ENCODE data around the gene TAS2R14.

TAS2R14 gene

GRCh38 chr12:10939163-10939562 lies at the start of gene TAS2R14:
TAS2R14 (minus strand) TSS chr12:10939263; CDS start chr12:10939207, 56 bp downstream.
- Mint-ChIP-seq H3K4me1 (ENCODE audit: low read depth) (peaks cover 8% of the 10 kb centered on the region), H3K36me3 (ENCODE audit: low read depth) (peaks cover 2% of the 10 kb centered on the region), H3K4me3 (no peak within 1 kb of the TSS), H3K27me3 (no peaks in the 10 kb centered on the region), H3K9me3 (no peaks in the 10 kb centered on the region), H3K27ac (no peak within 1 kb of the TSS)
- no peak for DNase-seq

- Mint-ChIP-seq H3K9me3 (peaks cover 10% of the 10 kb centered on the region), H3K27ac (no peak within 1 kb of the TSS), H3K27me3 (no peaks in the 10 kb centered on the region), H3K4me1 (ENCODE audit: low read depth) (peaks cover 48% of the 10 kb centered on the region), H3K4me3 (no peak within 1 kb of the TSS), H3K36me3 (ENCODE audit: low read depth) (peaks cover 14% of the 10 kb centered on the region)
- DNase-seq, result no peak
Measured at GRCh38 chr12:10986812-10987211, 47.7 kb upstream of the TAS2R14 start, which contains the start of gene TAS2R50. TAS2R50 (minus strand) TSS chr12:10986912; CDS start chr12:10986860, 52 bp downstream.

- H3K27me3 Mint-ChIP-seq, result no peaks in the 10 kb centered on the region
- DNase-seq, result no peak
- no peak overlapping the region for H3K4me3 Mint-ChIP-seq
- H3K4me1 Mint-ChIP-seq (ENCODE audit: low read depth), result peaks cover 55% of the 10 kb centered on the region
- no peak overlapping the region for H3K27ac Mint-ChIP-seq
- peaks cover 7% of the 10 kb centered on the region for H3K36me3 Mint-ChIP-seq (ENCODE audit: low read depth)
- H3K9me3 Mint-ChIP-seq, result no peaks in the 10 kb centered on the region
Measured at GRCh38 chr12:10982244-10982643, 43.2 kb upstream of the TAS2R14 start.

GRCh38 chr12:10974965-10975364 lies 35.9 kb upstream of the TAS2R14 start:
- Mint-ChIP-seq H3K36me3 (ENCODE audit: low read depth) (peaks cover 12% of the 10 kb centered on the region), H3K4me1 (ENCODE audit: low read depth) (peaks cover 21% of the 10 kb centered on the region), H3K9me3 (no peaks in the 10 kb centered on the region), H3K27me3 (no peaks in the 10 kb centered on the region), H3K27ac (no peak overlapping the region), H3K4me3 (no peak overlapping the region)
- no peak for DNase-seq

- Mint-ChIP-seq H3K36me3 (ENCODE audit: low read depth) (peaks cover 23% of the 10 kb centered on the region), H3K9me3 (no peaks in the 10 kb centered on the region), H3K27me3 (no peaks in the 10 kb centered on the region), H3K4me3 (no peak overlapping the region), H3K4me1 (ENCODE audit: low read depth) (peaks cover 5% of the 10 kb centered on the region), H3K27ac (no peak overlapping the region)
- no peak for DNase-seq
Measured at GRCh38 chr12:10968765-10969456, 29.8 kb upstream of the TAS2R14 start.

- DNase-seq, result no peak
- no peaks in the 10 kb centered on the region for H3K9me3 Mint-ChIP-seq
- H3K27me3 Mint-ChIP-seq, result no peaks in the 10 kb centered on the region
- peaks cover 24% of the 10 kb centered on the region for H3K36me3 Mint-ChIP-seq (ENCODE audit: low read depth)
- H3K27ac Mint-ChIP-seq, result no peak overlapping the region
- peaks cover 6% of the 10 kb centered on the region for H3K4me1 Mint-ChIP-seq (ENCODE audit: low read depth)
- no peak overlapping the region for H3K4me3 Mint-ChIP-seq
Measured at GRCh38 chr12:10967409-10967808, 28.3 kb upstream of the TAS2R14 start.

- no peaks in the 10 kb centered on the region for H3K27me3 Mint-ChIP-seq
- H3K9me3 Mint-ChIP-seq, result no peaks in the 10 kb centered on the region
- H3K27ac Mint-ChIP-seq, result no peak overlapping the region
- peaks cover 29% of the 10 kb centered on the region for H3K36me3 Mint-ChIP-seq (ENCODE audit: low read depth)
- no peak overlapping the region for H3K4me3 Mint-ChIP-seq
- peaks cover 14% of the 10 kb centered on the region for H3K4me1 Mint-ChIP-seq (ENCODE audit: low read depth)
- DNase-seq, result no peak
Measured at GRCh38 chr12:10966314-10966713, 27.3 kb upstream of the TAS2R14 start.

GRCh38 chr12:10965476-10965875 lies 26.4 kb upstream of the TAS2R14 start:
- Mint-ChIP-seq H3K36me3 (ENCODE audit: low read depth) (peaks cover 29% of the 10 kb centered on the region), H3K27me3 (no peaks in the 10 kb centered on the region), H3K27ac (no peak overlapping the region)

GRCh38 chr12:10960211-10960610 lies 21.1 kb upstream of the TAS2R14 start:
- H3K27ac Mint-ChIP-seq, result no peak overlapping the region
- peaks cover 17% of the 10 kb centered on the region for H3K9me3 Mint-ChIP-seq
- DNase-seq, result no peak
- H3K4me1 Mint-ChIP-seq (ENCODE audit: low read depth), result peaks cover 43% of the 10 kb centered on the region
- no peak overlapping the region for H3K4me3 Mint-ChIP-seq
- no peaks in the 10 kb centered on the region for H3K27me3 Mint-ChIP-seq
- peaks cover 40% of the 10 kb centered on the region for H3K36me3 Mint-ChIP-seq (ENCODE audit: low read depth)

More at GRCh38 chr12:10965476-10965875, 26.4 kb upstream of the TAS2R14 start:
- no peaks in the 10 kb centered on the region for H3K9me3 Mint-ChIP-seq
- DNase-seq, result no peak
- no peak overlapping the region for H3K4me3 Mint-ChIP-seq
- H3K4me1 Mint-ChIP-seq (ENCODE audit: low read depth), result peaks cover 22% of the 10 kb centered on the region

- Mint-ChIP-seq H3K27ac (no peak overlapping the region), H3K9me3 (peaks cover 21% of the 10 kb centered on the region), H3K4me1 (ENCODE audit: low read depth) (peaks cover 43% of the 10 kb centered on the region), H3K27me3 (no peaks in the 10 kb centered on the region), H3K4me3 (no peak overlapping the region), H3K36me3 (ENCODE audit: low read depth) (peaks cover 43% of the 10 kb centered on the region)
- DNase-seq, result no peak
Measured at GRCh38 chr12:10959804-10960203, 20.7 kb upstream of the TAS2R14 start.

- peaks cover 48% of the 10 kb centered on the region for H3K4me1 Mint-ChIP-seq (ENCODE audit: low read depth)
- peaks cover 44% of the 10 kb centered on the region for H3K36me3 Mint-ChIP-seq (ENCODE audit: low read depth)
- peaks cover 22% of the 10 kb centered on the region for H3K9me3 Mint-ChIP-seq
- no peak overlapping the region for H3K27ac Mint-ChIP-seq
- DNase-seq, result no peak
- no peak overlapping the region for H3K4me3 Mint-ChIP-seq
- no peaks in the 10 kb centered on the region for H3K27me3 Mint-ChIP-seq
Measured at GRCh38 chr12:10957741-10958140, 18.7 kb upstream of the TAS2R14 start.

- peaks cover 36% of the 10 kb centered on the region for H3K4me1 Mint-ChIP-seq (ENCODE audit: low read depth)
- peaks cover 23% of the 10 kb centered on the region for H3K9me3 Mint-ChIP-seq
- H3K36me3 Mint-ChIP-seq (ENCODE audit: low read depth), result peaks cover 47% of the 10 kb centered on the region
- H3K27me3 Mint-ChIP-seq, result no peaks in the 10 kb centered on the region
- no peak for DNase-seq
- H3K27ac Mint-ChIP-seq, result no peak overlapping the region
- no peak overlapping the region for H3K4me3 Mint-ChIP-seq
Measured at GRCh38 chr12:10956085-10956484, 17.0 kb upstream of the TAS2R14 start.

- no peak overlapping the region for H3K4me3 Mint-ChIP-seq
- DNase-seq, result no peak
- peaks cover 24% of the 10 kb centered on the region for H3K9me3 Mint-ChIP-seq
- peaks cover 19% of the 10 kb centered on the region for H3K4me1 Mint-ChIP-seq (ENCODE audit: low read depth)
- no peaks in the 10 kb centered on the region for H3K27me3 Mint-ChIP-seq
- peaks cover 56% of the 10 kb centered on the region for H3K36me3 Mint-ChIP-seq (ENCODE audit: low read depth)
- no peak overlapping the region for H3K27ac Mint-ChIP-seq
Measured at GRCh38 chr12:10952645-10953044, 13.6 kb upstream of the TAS2R14 start.

- H3K4me1 Mint-ChIP-seq (ENCODE audit: low read depth), result peaks cover 8% of the 10 kb centered on the region
- peaks cover 13% of the 10 kb centered on the region for H3K9me3 Mint-ChIP-seq
- no peak for DNase-seq
- H3K36me3 Mint-ChIP-seq (ENCODE audit: low read depth), result peaks cover 7% of the 10 kb centered on the region
- no peak overlapping the region for H3K27ac Mint-ChIP-seq
- H3K27me3 Mint-ChIP-seq, result no peaks in the 10 kb centered on the region
- H3K4me3 Mint-ChIP-seq, result no peak overlapping the region
Measured at GRCh38 chr12:10943167-10943566, 4.1 kb upstream of the TAS2R14 start.

- H3K36me3 Mint-ChIP-seq (ENCODE audit: low read depth), result peaks cover 2% of the 10 kb centered on the region
Measured at GRCh38 chr12:10941916-10942607, 3.0 kb upstream of the TAS2R14 start.

More at GRCh38 chr12:10941916-10942607, 3.0 kb upstream of the TAS2R14 start:
- H3K4me3 Mint-ChIP-seq, result no peak overlapping the region
- H3K9me3 Mint-ChIP-seq, result peaks cover 12% of the 10 kb centered on the region
- H3K27me3 Mint-ChIP-seq, result no peaks in the 10 kb centered on the region
- no peak for DNase-seq
- H3K27ac Mint-ChIP-seq, result no peak overlapping the region
- peaks cover 8% of the 10 kb centered on the region for H3K4me1 Mint-ChIP-seq (ENCODE audit: low read depth)

Data from activated T-cell treated with anti-CD3 and anti-CD28 coated beads, Interleukin-2, amount 50 U/mL, for 24 hours (primary cell).